ENCODE data around the gene INVS.
"Not testable (repeated sequence)": the region's sequence is repeated elsewhere in the genome, so short reads cannot be mapped to it uniquely, and the experiment has no call there.

Gene INVS

DNA sequence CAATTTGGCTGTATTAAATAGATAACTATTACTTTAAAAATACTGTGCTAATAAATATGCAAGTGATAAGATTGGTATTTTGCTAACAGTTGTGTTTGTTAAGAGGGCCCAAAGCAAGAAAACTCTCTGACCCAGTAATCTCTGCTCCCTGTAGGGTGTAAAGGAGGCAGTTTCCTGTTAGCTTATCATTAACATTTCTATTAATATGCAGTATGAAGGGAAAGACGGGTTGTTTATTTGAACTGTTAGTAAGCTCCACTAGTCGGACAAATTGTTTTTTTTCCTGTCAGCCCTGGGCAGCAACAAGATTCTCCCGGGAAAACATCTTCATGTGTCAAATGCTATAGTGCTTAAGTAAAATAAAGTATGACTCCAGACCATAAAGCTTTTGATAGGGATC lies 35.9 kb upstream of the INVS start:
- no peak for TF ChIP-seq CTCF (IDR thresholded peaks at IDR 0.05; ENCODE audit: low read depth, low read length)
- in situ Hi-C loops (cut with HindIII; ENCODE audit: low sequenced_read_pairs) = no loop called here
- DNase-seq (ENCODE audit: low read depth, low spot score) = no peak
- no peak overlapping the region for H3K4me3 ChIP-seq (ENCODE audit: low read depth, low read length)

GRCh38 chr9:100064872-100065581 lies 34.0 kb upstream of the INVS start:
- DNase-seq (ENCODE audit: low read depth, low spot score) = peak; percentile 41
- no peak overlapping the region for H3K4me3 ChIP-seq (ENCODE audit: low read depth, low read length)
- no peak for TF ChIP-seq CTCF (IDR thresholded peaks at IDR 0.05; ENCODE audit: low read depth, low read length)
- in situ Hi-C loops (cut with HindIII; ENCODE audit: low sequenced_read_pairs) = no loop called here

GRCh38 chr9:100066539-100066938 lies 32.5 kb upstream of the INVS start:
- no peak for TF ChIP-seq CTCF (IDR thresholded peaks at IDR 0.05; ENCODE audit: low read depth, low read length)
- DNase-seq (ENCODE audit: low read depth, low spot score) = no peak
- in situ Hi-C loops (cut with HindIII; ENCODE audit: low sequenced_read_pairs) = no loop called here
- no peak overlapping the region for H3K4me3 ChIP-seq (ENCODE audit: low read depth, low read length)

- H3K4me3 ChIP-seq (ENCODE audit: low read depth, low read length); in situ Hi-C loops (cut with HindIII; ENCODE audit: low sequenced_read_pairs); DNase-seq (ENCODE audit: low read depth, low spot score): not testable (repeated sequence)
Observed at GRCh38 chr9:100067990-100068389, 31.1 kb upstream of the INVS start.

DNA sequence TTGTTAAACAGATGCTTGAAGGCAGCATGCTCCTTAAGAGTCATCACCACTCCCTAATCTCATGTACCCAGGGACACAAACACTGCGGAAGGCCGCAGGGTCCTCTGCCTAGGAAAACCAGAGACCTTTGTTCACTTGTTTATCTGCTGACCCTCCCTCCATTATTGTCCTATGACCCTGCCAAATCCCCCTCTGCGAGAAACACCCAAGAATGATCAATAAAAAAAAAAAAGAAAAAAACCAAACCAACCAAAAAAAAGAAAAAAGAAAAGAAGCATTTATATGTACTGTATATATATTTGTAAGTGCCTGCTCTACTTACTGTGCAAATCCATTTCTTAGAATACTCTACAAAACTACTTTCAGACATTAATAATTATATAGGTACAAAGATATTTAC lies 30.0 kb upstream of the INVS start:
- H3K4me3 ChIP-seq (ENCODE audit: low read depth, low read length); DNase-seq (ENCODE audit: low read depth, low spot score); in situ Hi-C loops (cut with HindIII; ENCODE audit: low sequenced_read_pairs): not testable (repeated sequence)

- no peak for TF ChIP-seq CTCF (IDR thresholded peaks at IDR 0.05; ENCODE audit: low read depth, low read length)
- H3K4me3 ChIP-seq (ENCODE audit: low read depth, low read length) = no peak overlapping the region
- in situ Hi-C loops (cut with HindIII; ENCODE audit: low sequenced_read_pairs) = no loop called here
- DNase-seq (ENCODE audit: low read depth, low spot score) = no peak
Observed at GRCh38 chr9:100070104-100071041, 28.7 kb upstream of the INVS start.

- H3K4me3 ChIP-seq (ENCODE audit: low read depth, low read length) = no peak overlapping the region
- TF ChIP-seq CTCF (IDR thresholded peaks at IDR 0.05; ENCODE audit: low read depth, low read length) = no peak
- in situ Hi-C loops (cut with HindIII; ENCODE audit: low sequenced_read_pairs) = no loop called here
- no peak for DNase-seq (ENCODE audit: low read depth, low spot score)
Observed at GRCh38 chr9:100071271-100071670, 27.8 kb upstream of the INVS start.

Measured in astrocyte of the spinal cord (primary cell).